Adrenal gland (tissue), 12 donors: ENCODE data around the gene TPM4. TPM values are rescaled to one million over a fixed set of nuclear protein-coding genes. Genes with fewer than 3 reads are reported as not detected.
"Not testable (repeated sequence)": the region's sequence is repeated elsewhere in the genome, so short reads cannot be mapped to it uniquely, and the experiment has no call there.

Experiments used
- DNase-seq, 7 donors: peaks; one replicate each; pipeline ENCODE4 v3.0.0-alpha.2; 2019 to 2020
- H3K27ac ChIP-seq, 5 donors: fragments of 200-600 bp; sonication (generic) in 4 of 5; 1 replicate in 3 of 5; 2 replicates in 2 of 5; pipeline versions ENCODE4 v1.5.1 to v1.8.0; 2016 to 2020; ENCODE audit warnings: mild to moderate bottlenecking in 1 of 5
- H3K27me3 ChIP-seq: fragments of 200-600 bp; 2 replicates; pipeline ENCODE4 v1.8.0; 2021
- H3K36me3 ChIP-seq, 2 donors: fragments of 200-600 bp; replicated peaks in 1 of 2; 1 replicate in 1 of 2; 2 replicates in 1 of 2; pipeline versions ENCODE4 v1.5.1 to v1.8.0; 2018 to 2022
- H3K4me1 ChIP-seq, 2 donors: fragments of 200-600 bp; replicated peaks in 1 of 2; 1 replicate in 1 of 2; 2 replicates in 1 of 2; pipeline versions ENCODE4 v1.5.1 to v1.8.0; 2018 to 2021
- H3K4me3 ChIP-seq, 4 donors: fragments of 200-600 bp; sonication (generic) in 3 of 4; one replicate each; pipeline ENCODE4 v1.5.1; 2016 to 2018
- H3K9me3 ChIP-seq, 3 donors: fragments of 200-600 bp; sonication (generic) in 1 of 3; replicated peaks in 1 of 3; 1 replicate in 2 of 3; 2 replicates in 1 of 3; pipeline versions ENCODE4 v1.5.1 to v1.8.0; 2016 to 2021
- CTCF ChIP-seq, 6 experiments: fragments of 450-650 bp in 4 of 6; fragments of 200-600 bp in 2 of 6; sonication (generic) in 1 of 6; IDR thresholded peaks; 1 replicate in 5 of 6; 2 replicates in 1 of 6; pipeline versions ENCODE4 v1.5.1 to v1.8.0; 2016 to 2021; ENCODE audit warnings: antibody characterized with exemption in 6 of 6, mild to moderate bottlenecking in 2 of 6, moderate library complexity in 1 of 6
- POLR2A ChIP-seq, 2 donors: fragments of 450-650 bp; IDR thresholded peaks; one replicate each; pipeline ENCODE4 v1.6.1; 2017; ENCODE audit warnings: antibody characterized with exemption in 2 of 2, mild to moderate bottlenecking in 2 of 2, moderate library complexity in 1 of 2
- WGBS, 4 donors: extraction: QIAGEN DNeasy Blood & Tissue Kit in 2 of 4; methylation state at CpG; one replicate each; pipeline versions ENCODE4 v1.1.5 to v1.1.7; 2013 to 2017; 5-methylcytosine and 5-hydroxymethylcytosine counted together
- intact Hi-C, 2 donors: fragments of 100-400 bp; cut with DNase I; formaldehyde crosslinking; loops; one replicate each; pipeline versions ENCODE4 v1.14.1 to v1.15.0; 2022 to 2023
- polyA plus RNA-seq, 3 donors: library from polyadenylated mRNA; stranded (reverse); fragments of 200-250 nt in 2 of 3; fragments of 350-450 nt in 1 of 3; fragmentation: Illumina TruSeq in 1 of 3; extraction: RNeasy Lipid Tissue Mini Kit (QIAGEN cat#74804) in 1 of 3; gene quantifications; one replicate each; pipeline ENCODE4 v1.2.3, GENCODE V29; 2013 to 2014
- total RNA-seq, 9 donors: library from RNA; depleted of rRNA in 4 of 9; stranded (reverse); fragments of >200 nt in 4 of 9; fragments of 120-200 nt in 1 of 9; fragmentation: NEBNext Ultra II Directional in 1 of 9; extraction: Animal tissue kit (Norgen Biotek cat#: 25700) in 1 of 9; gene quantifications; one replicate each; pipeline versions ENCODE4 v1.1.0 to v1.2.4, GENCODE V29; 2013 to 2023
- donor health status: healthy with polysubstance abuse.
- donor health status: Bipolar disorder and iron deficiency.
- donor health status: DM: yes; HTN: yes; CAD: no.
- donor health status: DM: no; HTN: no; CAD: no.
- donor health status: DM: no; HTN: no; CAD: no.
- donor health status: DM: yes; HTN: yes; CAD: no.

Gene TPM4
- total and polyA plus RNA-seq, 12 donors: 111 to 294 (median 204) TPM

DNA sequence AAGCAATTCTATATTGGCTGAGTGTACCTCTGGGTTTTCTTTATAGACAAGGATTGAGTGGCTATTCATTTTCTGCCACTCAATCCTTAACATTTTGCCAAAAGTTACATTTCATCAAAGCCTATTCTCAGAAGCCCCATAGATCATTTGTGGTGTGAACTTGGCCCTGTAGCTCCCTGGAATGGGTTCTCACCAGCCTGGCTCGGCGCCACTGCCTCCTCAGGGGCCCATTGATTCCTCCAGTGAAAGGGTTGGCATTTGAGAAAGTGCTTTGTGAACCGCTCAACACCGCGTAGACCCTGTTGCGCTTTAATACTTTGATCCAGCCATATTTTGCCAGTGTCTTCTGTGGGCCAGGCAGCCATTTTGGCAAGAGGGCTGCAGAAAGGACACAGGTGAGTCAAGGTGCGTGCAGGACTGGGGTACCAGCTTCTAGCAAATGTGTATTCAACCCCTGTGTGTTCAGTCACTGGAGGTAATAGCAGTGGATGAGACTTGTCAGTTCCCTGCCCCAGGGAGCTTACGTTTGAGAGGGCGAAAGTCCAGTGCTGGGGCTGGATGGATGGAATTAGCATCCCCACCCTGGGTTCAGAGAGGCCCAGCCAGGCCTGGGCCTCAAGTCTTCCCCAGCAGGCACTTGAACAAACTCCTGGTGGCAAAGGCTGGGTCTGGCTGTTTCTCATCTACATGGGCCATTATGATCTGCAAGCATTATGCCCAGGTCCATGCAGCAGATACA lies 39.2 kb downstream of the TPM4 start:
- Histone ChIP-seq H3K9me3 (no peaks in the 10 kb centered on the region), H3K27me3 (no peaks in the 10 kb centered on the region), H3K4me1 (peaks cover 15 to 56% of the 10 kb centered on the region in 2 donors), H3K36me3 (peaks cover 0 to 26% of the 10 kb centered on the region in 2 donors), H3K4me3 (no peak overlapping the region), H3K27ac (no peak overlapping the region)
- TF ChIP-seq POLR2A (IDR thresholded peaks at IDR 0.05) (no peak), CTCF (IDR thresholded peaks at IDR 0.05) (no peak)
- intact Hi-C loops: no loop called here
- no peak for DNase-seq
- 87 to 95% (median 92%) methylated on average over 9 of the region's 9 CpGs for WGBS, 4 donors

- WGBS, 4 donors: 46 to 71% (median 61%) methylated on average over 4 of the region's 4 CpGs
- TF ChIP-seq CTCF (IDR thresholded peaks at IDR 0.05) (no peak), POLR2A (IDR thresholded peaks at IDR 0.05) (no peak)
- H3K27ac ChIP-seq: no peak overlapping the region
- DNase-seq: peak in 1 of 7 donors; percentile 23
- H3K36me3 ChIP-seq: peaks cover 0 to 32% of the 10 kb centered on the region in 2 donors
- no peak overlapping the region for H3K4me3 ChIP-seq
- no peaks in the 10 kb centered on the region for H3K9me3 ChIP-seq
- H3K4me1 ChIP-seq: peaks cover 11 to 51% of the 10 kb centered on the region in 2 donors
- intact Hi-C loops: no loop called here
- H3K27me3 ChIP-seq: no peaks in the 10 kb centered on the region
Observed at GRCh38 chr19:16116067-16116466, 39.8 kb downstream of the TPM4 start.

GRCh38 chr19:16117594-16118033 lies 41.3 kb downstream of the TPM4 start:
- 80 to 89% (median 86%) methylated on average over 11 of the region's 11 CpGs for WGBS, 4 donors
- peaks cover 5 to 45% of the 10 kb centered on the region in 2 donors for H3K4me1 ChIP-seq
- TF ChIP-seq POLR2A (IDR thresholded peaks at IDR 0.05) (no peak), CTCF (IDR thresholded peaks at IDR 0.05) (peak in 1 of 6 experiments; percentile 2)
- no peaks in the 10 kb centered on the region for H3K9me3 ChIP-seq
- peak overlapping the region in 2 of 5 donors; percentile 6 to 38 for H3K27ac ChIP-seq
- intact Hi-C loops: no loop called here
- no peak for DNase-seq
- H3K36me3 ChIP-seq: peaks cover 0 to 48% of the 10 kb centered on the region in 2 donors
- no peak overlapping the region for H3K4me3 ChIP-seq
- no peaks in the 10 kb centered on the region for H3K27me3 ChIP-seq

DNA sequence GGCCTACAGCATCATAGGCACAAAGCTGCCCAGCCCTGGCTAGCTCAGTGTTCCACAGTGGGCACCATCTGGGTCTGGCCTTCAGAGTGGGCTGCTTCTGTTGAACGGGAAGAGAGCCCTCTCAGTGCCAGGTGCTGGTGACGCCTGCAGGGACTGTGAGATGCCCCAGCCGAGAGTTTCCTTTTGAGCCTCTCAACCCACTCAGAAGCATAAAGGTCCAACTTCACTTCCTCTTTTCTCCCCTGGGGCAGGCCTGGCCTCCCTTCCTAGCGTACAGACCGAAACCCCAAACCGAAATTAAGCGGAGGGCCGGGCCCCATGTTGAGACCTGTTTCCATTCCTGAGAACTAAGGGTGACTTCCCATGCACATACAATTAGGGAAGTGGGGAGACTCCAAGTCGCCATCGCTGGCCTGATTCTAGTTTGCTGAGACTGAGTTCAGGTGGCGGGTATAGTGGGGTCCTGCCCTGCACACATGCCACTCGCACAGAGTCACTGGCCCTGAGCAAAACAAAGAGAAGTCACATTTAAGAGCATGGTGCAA lies 42.3 kb downstream of the TPM4 start:
- peak overlapping the region in 2 of 5 donors; percentile 38 to 65 for H3K27ac ChIP-seq
- H3K36me3 ChIP-seq: peaks cover 0 to 57% of the 10 kb centered on the region in 2 donors
- 77 to 83% (median 81%) methylated on average over 11 to 12 of the region's 12 CpGs for WGBS, 4 donors
- DNase-seq: peak in 3 of 7 donors; percentile 31 to 65 (median 35)
- H3K9me3 ChIP-seq: no peaks in the 10 kb centered on the region
- TF ChIP-seq CTCF (IDR thresholded peaks at IDR 0.05) (no peak), POLR2A (IDR thresholded peaks at IDR 0.05) (no peak)
- no peaks in the 10 kb centered on the region for H3K27me3 ChIP-seq
- H3K4me3 ChIP-seq: no peak overlapping the region
- intact Hi-C loops: no loop called here
- H3K4me1 ChIP-seq: peaks cover 0 to 35% of the 10 kb centered on the region in 2 donors

DNA sequence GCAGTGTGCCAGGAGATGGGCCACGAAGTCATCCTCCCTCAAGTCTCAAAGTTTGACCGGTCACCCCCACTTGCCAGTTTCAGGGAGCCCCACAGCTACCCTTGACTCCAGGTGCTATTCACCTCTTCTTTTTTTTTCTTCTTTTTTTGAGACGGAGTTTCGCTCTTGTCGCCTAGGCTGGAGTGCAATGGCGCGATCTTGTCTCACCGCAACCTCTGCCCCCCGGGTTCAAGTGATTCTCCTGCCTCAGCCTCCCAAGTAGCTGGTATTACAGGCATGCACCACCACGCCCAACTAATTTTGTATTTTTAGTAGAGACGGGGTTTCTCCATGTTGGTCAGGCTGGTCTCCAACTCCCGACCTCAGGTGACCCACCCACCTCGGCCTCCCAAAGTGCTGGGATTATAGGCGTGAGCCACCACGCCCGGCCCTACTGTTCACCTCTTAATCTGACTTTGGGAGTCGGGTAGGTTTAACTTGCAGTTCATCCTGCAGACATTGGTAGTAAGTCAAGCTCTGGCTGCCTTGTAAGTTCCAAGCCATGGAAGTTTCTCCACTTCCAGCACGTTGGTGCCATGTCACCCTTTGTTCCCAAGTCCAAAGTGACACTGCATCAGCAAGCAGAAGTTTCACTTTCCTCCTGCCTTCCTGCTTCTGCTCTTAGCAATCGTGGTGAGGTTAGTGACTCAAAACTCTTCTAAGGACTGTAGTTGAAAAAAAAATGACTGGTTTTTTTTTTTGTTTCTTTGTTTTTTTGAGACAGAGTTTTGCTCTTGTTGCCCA lies 43.0 kb downstream of the TPM4 start:
- 85 to 91% (median 87%) methylated on average over 17 to 19 of the region's 19 CpGs for WGBS, 4 donors
- peak overlapping the region in 2 of 5 donors; percentile 38 to 65 for H3K27ac ChIP-seq
- peaks cover 0 to 64% of the 10 kb centered on the region in 2 donors for H3K36me3 ChIP-seq

More for the DNA sequence above, 43.0 kb downstream of the TPM4 start:
- H3K27me3 ChIP-seq, H3K9me3 ChIP-seq, intact Hi-C loops, H3K4me3 ChIP-seq: not testable (repeated sequence)
- peaks cover 0 to 28% of the 10 kb centered on the region in 2 donors for H3K4me1 ChIP-seq
- peak in 1 of 7 donors; percentile 21 for DNase-seq
